ENCODE results near the gene PARP3.

PARP3 gene

GRCh38 chr3:51933471-51934138 is 8.6 kb upstream of the PARP3 start:
- no peak for DNase-seq (ENCODE audit: low read depth in 3 of 3, low spot score in 1 of 3)

- no peak for DNase-seq (ENCODE audit: low read depth in 3 of 3, low spot score in 1 of 3)
Observed at GRCh38 chr3:51934139-51934850, 7.9 kb upstream of the PARP3 start.

GRCh38 chr3:51934991-51935885 is 6.9 kb upstream of the PARP3 start:
- DNase-seq (ENCODE audit: low read depth in 3 of 3, low spot score in 1 of 3) = no peak

- no peak for DNase-seq (ENCODE audit: low read depth in 3 of 3, low spot score in 1 of 3)
Observed at GRCh38 chr3:51935886-51936755, 6.0 kb upstream of the PARP3 start.

GRCh38 chr3:51937014-51937413 is 5.1 kb upstream of the PARP3 start:
- DNase-seq (ENCODE audit: low read depth in 3 of 3, low spot score in 1 of 3) = no peak

GRCh38 chr3:51937611-51938450 is 4.3 kb upstream of the PARP3 start:
- DNase-seq (ENCODE audit: low read depth in 3 of 3, low spot score in 1 of 3) = no peak

- DNase-seq (ENCODE audit: low read depth in 3 of 3, low spot score in 1 of 3) = no peak
Observed at GRCh38 chr3:51938780-51939425, 3.3 kb upstream of the PARP3 start.

- no peak for DNase-seq (ENCODE audit: low read depth in 3 of 3, low spot score in 1 of 3)
Observed at GRCh38 chr3:51940648-51941462, 1.3 kb upstream of the PARP3 start.

- no peak for DNase-seq (ENCODE audit: low read depth in 3 of 3, low spot score in 1 of 3)
Observed at GRCh38 chr3:51941463-51941797, 733 bp upstream of the PARP3 start.

- peak in 1 of 3 donors; percentile 38 for DNase-seq (ENCODE audit: low read depth in 3 of 3, low spot score in 1 of 3)
Observed at GRCh38 chr3:51942603-51943450, 664 bp downstream of the PARP3 start.

- no peak for DNase-seq (ENCODE audit: low read depth in 3 of 3, low spot score in 1 of 3)
Observed at GRCh38 chr3:51943451-51944391, 1.6 kb downstream of the PARP3 start.

- DNase-seq (ENCODE audit: low read depth in 3 of 3, low spot score in 1 of 3) = no peak
Observed at GRCh38 chr3:51944451-51945021, 2.4 kb downstream of the PARP3 start.

- DNase-seq (ENCODE audit: low read depth in 3 of 3, low spot score in 1 of 3) = no peak
Observed at GRCh38 chr3:51945031-51945840, 3.1 kb downstream of the PARP3 start.

- no peak for DNase-seq (ENCODE audit: low read depth in 3 of 3, low spot score in 1 of 3)
Observed at GRCh38 chr3:51945926-51946705, 4.0 kb downstream of the PARP3 start.

GRCh38 chr3:51946796-51947195 is 4.6 kb downstream of the PARP3 start:
- no peak for DNase-seq (ENCODE audit: low read depth in 3 of 3, low spot score in 1 of 3)
